ENCODE measurements around the gene ALAS1.

GRCh38 chr3:52250122-52250521, 52.2 kb downstream of the ALAS1 start:
- no peak for TF ChIP-seq CTCF (IDR thresholded peaks at IDR 0.05; ENCODE audit: insufficient read depth, low read length)
- TF ChIP-seq POLR2AphosphoS5 (IDR thresholded peaks at IDR 0.05; ENCODE audit: low read depth) = no peak
- no peak for TF ChIP-seq REST (IDR thresholded peaks at IDR 0.05; ENCODE audit: insufficient replicate concordance, low read depth)
- no peak for TF ChIP-seq GABPA (IDR thresholded peaks at IDR 0.05; ENCODE audit: low read depth)
